Left renal pelvis (tissue), 4 donors: ENCODE measurements around the gene SYT4. TPM values are rescaled to one million over a fixed set of nuclear protein-coding genes. Genes with fewer than 3 reads are reported as not detected.
"Not testable (repeated sequence)": the region's sequence is repeated elsewhere in the genome, so short reads cannot be mapped to it uniquely, and the experiment has no call there.

Source experiments
- DNase-seq, 4 donors: peaks; one replicate each; pipeline ENCODE4 v3.0.0-alpha.2; 2013; ENCODE audit warnings: low read depth in 4 of 4, low spot score in 3 of 4
- polyA plus RNA-seq, 4 donors: library from polyadenylated mRNA; unstranded; fragments of 120-200 nt; gene quantifications; one replicate each; pipeline ENCODE4 v1.2.1, GENCODE V29; 2013; ENCODE audit not compliant: insufficient read length in 4 of 4

SYT4 gene, protein sequence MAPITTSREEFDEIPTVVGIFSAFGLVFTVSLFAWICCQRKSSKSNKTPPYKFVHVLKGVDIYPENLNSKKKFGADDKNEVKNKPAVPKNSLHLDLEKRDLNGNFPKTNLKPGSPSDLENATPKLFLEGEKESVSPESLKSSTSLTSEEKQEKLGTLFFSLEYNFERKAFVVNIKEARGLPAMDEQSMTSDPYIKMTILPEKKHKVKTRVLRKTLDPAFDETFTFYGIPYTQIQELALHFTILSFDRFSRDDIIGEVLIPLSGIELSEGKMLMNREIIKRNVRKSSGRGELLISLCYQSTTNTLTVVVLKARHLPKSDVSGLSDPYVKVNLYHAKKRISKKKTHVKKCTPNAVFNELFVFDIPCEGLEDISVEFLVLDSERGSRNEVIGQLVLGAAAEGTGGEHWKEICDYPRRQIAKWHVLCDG
- 1 to 10 TPM in 1 of 4 donors, under 1 TPM in 3; 0.18 to 1.0 (median 0.67) TPM for polyA plus RNA-seq

DNA sequence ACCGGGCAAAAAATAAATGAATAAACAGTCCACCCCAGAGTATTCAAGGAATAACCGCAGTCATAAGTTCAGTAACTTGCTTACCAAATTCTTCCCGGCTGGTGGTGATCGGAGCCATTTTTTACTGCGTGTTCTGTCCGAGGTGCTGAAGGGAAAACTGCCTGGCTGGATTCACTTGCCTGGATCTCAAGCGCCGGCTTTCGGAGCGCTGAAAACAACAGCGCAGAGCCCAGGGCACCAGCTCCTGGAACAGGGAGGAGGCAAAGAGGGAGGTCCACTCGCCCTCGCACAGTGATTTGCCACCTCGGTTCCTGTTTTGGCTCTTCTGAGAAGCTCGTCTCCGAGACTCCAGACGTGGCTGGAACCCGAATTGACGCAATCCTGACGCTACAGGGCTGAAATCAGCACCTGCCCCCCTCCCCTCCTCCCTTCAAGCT lies at the start of gene SYT4:
TSS of gene SYT4 (minus strand) at position 327 of the 437 bp plus-strand sequence. CDS start at position 118, 209 bp downstream.
- DNase-seq: peak; percentile 61 to 77 (median 65)

DNA sequence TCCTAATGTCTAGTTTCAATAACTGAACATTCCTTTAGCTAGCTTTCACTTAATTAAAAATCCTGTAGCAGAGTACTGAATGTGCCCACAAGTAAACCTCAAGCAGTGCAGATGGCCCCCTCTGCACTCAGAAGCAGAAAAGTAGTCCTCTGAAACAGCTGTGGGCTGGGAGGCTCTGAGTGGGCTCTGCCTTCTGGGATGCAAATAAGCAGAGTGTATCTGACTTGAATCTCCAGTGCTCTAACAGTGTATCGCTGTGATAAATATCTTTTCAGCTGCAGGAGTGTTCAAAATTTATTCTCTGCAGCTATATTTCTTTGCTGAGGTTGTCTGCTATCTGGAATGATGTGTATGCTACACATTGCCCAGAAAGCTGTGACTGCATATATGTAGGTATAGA lies 44.8 kb upstream of the SYT4 start:
- DNase-seq: no peak

DNA sequence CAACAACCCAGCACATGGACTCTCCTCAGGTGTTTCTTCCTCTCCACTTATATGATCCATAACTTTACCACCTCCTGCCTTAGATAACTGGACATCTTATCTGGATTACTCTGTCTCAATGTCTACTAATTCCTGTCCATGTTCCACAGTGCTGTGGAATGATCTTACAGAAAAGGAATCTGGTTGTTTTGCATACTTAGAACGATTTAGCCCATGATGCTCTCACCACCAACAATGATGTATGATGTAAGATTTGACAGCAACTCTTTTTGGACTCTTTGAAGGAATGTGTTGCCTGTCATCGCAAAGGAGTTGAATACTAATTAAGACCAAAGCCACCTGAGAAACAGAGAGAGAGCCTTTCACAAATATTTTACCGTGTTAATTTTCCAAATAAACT lies 37.7 kb upstream of the SYT4 start:
- DNase-seq: no peak

DNA sequence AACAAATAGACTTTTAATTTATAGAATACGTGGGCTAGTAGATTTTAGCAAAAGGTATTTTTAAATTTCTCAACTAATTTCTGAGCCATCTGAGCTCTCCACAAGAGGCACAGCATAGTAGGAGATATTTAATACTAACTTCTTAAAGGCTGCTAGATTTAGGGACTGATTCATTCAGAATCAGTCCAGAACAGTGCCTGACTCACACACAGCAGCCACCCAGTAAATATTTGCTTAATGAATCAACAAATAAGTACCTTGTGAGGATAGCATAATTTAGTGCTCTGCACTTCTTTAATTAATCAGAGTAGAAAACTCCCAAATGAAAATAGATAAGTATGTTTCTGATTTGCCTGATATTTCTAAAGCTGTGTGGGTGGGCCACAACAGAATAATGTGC lies 35.6 kb upstream of the SYT4 start:
- DNase-seq: no peak

DNA sequence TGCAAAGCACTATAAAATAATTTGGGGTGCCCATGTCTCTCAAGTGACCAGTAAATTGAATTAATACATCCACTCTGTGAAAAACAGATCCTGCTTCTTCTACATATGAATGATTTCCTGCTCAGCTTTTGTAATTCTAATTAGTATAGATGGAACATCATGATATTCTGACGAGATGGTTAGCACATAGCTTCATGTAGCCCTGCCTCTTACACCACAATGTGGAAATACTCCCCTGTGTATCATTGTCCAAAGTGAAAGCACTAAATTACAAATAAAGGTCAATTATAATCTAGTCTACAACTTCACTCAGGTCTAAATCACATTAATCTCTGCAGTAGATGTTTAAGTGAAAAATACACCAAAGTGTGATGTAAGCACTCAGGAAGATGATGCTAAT lies 32.9 kb upstream of the SYT4 start:
- DNase-seq: no peak

DNA sequence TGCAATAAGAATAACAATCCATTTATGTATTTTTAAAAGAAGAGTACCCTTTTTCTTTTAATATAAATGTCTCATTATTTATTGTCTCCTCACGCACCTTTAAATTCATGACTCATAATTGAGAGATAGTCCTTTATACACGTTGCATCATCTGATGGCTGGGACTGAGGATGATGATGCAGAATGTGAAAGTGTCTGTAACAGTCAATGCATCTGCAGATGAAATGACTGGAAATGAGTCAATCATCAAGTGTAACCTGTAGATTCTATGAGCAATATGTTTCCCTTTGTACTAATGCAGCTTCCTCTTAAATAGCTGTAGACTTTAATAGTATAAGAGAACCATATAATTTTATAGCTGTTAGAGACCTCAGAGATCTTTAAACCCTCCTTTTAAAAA lies 26.1 kb upstream of the SYT4 start:
- no peak for DNase-seq

DNA sequence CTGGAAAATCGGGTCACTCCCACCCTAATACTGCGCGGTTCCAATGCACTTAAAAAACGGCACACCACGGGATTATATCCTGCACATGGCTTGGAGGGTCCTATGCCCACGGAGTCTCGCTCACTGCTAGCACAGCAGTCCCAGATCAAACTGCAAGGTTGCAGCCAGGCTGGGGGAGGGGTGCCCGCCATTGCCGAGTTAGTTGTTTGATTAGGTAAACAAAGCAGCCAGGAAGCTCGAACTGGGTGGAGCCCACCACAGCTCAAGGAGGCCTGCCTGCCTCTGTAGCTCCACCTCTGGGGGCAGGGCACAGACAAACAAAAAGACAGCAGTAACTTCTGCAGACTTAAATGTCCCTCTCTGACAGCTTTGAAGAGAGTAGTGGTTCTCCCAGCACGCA lies 8.9 kb upstream of the SYT4 start:
- not testable (repeated sequence) for DNase-seq

DNA sequence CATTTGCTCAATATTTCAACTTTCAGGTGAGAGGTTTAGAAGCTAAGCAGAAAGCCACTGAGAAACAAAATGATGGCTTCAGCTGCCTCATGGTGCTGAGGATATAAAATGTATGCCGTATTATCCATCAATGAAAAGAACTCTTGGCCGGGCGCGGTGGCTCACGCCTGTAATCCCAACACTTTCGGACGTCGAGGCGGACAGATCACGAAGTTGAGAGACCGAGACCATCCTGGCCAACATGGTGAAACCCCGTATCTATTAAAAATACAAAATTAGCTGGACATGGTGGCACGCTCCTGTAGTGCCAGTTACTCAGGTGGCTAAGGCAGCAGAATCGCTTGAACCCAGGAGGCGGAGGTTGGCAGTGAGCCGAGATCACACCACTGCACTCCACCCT lies 6.0 kb upstream of the SYT4 start:
- DNase-seq: no peak

DNA sequence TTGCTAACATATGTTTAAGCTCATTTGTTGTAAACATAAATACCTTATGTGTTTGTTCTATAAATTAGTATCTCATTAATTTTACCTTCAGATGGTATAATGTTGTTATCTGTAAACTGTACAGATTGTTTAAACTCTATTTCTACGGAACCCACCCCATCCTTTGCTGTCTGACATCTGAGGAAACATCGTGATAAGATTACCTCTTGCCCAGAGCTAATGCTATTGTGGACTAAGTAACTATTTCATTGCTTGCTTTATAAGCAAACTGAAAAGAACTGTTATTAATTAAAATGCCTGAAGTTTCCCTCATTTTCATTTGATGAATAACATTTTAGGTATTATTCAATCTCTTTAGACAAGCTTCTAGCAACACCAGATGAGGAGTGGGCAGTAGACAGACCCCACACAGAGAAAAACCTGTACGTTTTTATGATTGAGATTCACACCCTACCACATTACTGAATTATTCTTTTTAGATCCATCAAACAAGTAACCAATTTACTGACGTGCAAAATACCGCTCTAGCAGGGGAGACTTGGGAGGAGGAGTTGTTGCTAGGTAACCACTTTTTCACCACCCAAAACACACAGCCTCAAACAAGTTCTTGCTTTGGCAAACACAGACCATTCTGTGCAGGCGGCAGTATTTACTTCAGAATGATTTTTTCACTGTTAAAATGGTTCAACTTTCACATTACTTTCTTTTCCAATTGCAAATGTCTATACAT lies 1.9 kb upstream of the SYT4 start:
- DNase-seq: peak in 2 of 4 donors; percentile 18 to 19

DNA sequence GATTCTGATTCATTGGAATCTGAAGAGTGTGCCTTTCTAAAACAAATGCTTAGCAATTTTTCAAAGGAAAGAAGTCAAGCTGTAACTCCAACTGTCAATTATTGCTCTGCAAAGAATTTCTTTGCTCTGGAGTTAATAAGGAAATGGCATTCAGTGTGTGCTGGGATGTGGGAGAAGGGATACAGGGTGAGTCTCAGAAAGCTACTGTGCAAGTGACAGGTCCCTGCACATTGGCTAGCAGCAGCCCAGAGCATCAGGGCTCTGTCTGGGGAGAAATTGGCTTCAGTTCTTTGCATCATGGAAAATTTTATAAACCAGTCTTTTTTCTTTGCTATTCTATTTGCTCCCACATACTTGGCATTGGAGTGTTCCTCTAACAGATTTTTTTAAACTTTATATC lies 1.1 kb upstream of the SYT4 start:
- no peak for DNase-seq

DNA sequence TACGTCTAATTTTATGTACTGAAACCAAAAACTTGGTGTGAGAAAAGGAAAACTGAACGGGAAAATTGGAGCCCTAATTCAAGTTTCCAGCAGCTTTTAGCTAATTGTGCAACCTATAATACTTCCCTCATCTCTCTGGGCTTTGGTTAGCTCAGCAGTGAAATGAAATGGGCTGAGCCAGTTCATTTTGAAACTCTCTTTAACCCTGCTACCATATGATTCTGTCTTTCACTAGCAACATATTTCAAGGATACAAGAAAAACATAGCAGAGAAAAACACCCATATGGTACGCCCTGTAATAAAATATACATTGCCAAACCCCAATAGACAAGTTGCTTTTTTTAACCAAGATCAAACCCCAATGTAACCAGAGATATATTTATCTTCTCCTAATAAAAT lies 799 bp downstream of the SYT4 start:
- no peak for DNase-seq

DNA sequence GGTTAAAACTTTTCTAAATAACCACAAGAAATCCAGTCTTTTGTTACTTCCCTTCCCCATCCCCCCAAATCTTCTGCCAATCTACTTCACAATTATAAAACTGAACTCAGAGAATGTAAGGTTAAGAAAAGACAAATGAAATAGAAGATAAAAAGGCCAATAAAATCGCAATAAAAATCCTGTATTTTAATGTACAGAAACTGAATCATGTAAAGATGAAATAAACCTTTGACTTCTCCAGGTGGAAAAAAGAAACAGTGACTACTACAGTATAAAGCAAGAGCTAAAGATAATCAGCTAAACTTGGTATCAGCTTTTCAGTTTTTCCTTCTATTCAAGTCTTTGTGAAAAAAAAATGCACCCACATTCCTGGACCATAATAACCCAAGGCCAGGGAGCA lies 1.7 kb downstream of the SYT4 start:
- DNase-seq: no peak

DNA sequence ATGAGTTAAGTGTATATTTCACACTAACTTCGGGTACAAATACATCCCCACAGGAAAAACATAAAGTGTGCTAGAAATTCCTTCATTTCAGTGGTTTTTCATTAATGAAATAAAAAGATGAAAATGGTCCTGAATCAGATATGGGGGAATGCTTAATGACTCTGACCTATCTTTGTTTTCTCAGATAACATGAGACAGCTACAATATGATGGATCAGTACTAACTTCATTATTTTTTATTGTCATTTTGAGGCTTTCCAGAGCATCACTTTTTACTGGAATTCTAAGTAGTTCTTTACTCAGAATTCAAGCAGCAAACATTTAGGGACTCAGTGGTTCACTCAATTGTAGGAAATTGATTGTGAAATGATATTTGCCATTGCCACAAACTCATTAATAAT lies 2.8 kb downstream of the SYT4 start:
- no peak for DNase-seq

DNA sequence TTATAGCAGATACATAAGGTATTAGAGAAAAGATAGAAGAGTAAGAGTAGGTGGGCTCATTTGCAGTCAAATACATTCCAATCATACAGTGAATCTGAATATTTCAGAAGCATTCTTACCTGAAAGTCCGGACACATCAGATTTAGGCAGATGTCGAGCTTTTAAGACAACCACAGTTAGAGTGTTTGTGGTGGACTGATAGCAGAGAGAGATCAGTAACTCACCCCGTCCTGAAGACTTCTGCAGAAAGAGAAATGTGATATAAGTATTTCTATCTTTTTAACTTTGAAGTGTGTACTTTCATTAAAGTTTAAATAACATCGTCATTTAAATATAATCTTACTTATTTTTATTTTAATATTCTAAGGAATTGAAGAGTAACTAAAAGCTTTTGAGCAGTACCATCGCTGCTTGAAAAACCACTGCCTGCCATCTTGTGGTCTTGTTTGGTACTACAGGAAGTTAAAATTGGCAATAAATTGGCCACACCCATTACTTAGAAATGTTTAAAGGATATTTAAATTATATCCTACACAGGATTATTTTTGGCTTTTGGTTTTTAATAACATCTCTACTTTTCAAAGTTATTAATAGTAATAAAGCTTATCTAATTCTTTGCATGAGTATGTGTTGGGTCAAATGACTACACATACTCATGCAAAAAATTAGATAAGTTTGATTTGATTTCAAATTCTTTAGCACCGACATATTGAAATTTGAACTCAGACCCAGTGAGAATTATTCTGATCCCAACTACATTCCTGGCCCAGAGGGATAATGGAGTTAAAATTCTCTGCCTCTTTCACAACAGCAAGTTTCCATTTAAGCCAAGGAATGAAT lies 5.5 kb downstream of the SYT4 start:
- DNase-seq: peak in 2 of 4 donors; percentile 8 to 9

DNA sequence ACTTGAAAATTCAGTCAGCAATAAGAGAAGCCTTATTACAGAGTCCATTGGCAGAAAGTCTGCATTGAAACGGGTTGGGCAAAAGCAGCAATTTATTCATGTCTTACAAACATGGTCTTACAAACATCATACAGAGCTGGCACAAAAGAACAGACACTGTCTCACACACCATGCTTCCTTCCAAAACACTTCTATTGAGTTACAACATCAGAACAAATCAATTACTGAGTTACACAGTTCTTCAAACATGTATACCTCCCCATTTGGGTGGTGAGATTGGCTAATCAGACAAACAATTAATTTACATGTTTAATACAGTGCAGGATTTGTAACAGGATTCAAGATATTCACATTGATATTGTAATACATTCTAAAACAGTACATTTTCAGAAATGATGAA lies 9.5 kb downstream of the SYT4 start:
- no peak for DNase-seq

DNA sequence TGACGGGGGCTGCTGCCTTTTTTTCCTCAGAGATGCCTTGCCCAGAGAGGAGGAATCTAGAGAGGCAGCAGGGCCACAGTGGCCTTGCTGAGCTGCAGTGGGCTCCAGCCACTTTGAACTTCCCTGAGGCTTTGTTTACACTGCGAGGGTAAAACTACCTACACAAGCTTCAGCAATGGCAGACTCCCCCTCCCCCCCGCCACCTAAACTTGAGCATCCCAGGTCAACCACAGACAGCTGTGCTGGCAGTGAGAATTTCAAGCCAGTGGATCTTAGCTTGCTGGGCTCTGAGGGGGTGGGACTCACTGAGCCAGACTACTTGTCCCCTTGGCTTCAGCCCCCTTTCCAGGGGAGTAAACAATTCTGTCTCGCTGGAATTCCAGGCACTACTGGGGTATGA lies 11.8 kb downstream of the SYT4 start:
- no peak for DNase-seq

DNA sequence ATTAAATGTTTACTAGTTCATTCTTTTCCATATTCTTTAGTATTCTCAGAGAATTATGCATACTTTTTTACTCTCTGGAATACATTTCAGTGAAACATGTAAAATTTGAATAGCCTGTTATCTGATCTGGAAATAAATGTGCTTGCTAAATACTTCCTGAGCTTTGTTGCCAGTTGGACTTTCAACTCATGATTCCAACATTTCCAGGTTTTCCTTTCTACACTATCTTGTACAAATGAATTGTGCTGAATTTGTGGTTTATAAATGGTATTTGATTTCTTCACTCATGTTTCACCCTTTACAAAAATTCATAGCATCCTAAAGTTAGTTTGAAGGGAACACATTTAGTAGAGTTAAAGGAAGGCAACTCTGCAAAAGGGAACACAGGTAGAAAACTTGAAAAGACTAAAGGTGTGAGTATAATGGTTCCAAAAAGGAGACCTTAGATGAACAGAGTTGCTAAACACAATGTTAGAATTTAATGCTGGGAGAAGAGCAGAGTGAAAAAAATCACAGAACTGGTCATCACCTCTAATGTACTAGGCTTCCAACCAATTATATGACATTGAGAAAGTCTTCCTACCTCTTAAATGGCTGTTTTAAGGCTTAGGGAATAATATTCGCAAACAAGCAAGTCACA lies 28.6 kb downstream of the SYT4 start:
- no peak for DNase-seq

DNA sequence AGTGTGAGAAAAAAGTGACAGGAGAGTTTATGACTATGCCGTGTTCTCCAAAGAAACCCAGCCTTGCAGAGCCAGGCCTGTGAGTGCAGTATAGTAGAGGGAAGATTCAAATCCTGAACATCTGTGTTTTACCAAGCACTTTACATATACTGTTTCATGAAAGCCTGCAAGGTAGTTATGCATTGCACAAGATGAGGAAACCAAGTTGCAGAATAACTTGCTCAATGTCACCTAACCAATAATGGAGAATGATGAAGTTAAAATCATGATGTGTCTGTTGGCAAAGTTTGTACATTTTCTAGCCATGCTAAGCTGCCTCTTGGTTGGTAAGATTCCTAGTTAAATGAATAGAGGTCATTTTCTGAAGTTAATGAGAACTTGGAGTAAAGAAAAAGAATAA lies 29.3 kb downstream of the SYT4 start:
- DNase-seq: no peak

DNA sequence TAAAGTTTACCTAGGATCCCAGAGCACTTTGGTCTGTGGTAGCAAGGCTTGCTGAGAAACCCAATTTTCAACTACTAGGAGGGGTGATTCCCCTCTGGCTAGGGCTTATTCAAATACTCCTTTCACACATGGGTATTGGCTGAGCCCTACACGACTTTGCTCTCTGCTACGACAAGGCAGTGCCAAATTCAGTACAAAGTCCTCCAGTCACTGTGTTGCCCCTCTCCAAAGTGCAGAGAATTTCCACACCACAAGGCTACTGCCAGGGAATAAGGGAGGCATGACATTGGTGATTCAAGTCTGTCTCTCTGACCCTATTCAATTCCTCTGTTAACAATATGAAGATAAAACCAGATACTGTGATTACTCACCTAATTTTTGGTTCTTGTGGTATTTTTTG lies 38.9 kb downstream of the SYT4 start:
- DNase-seq: no peak

DNA sequence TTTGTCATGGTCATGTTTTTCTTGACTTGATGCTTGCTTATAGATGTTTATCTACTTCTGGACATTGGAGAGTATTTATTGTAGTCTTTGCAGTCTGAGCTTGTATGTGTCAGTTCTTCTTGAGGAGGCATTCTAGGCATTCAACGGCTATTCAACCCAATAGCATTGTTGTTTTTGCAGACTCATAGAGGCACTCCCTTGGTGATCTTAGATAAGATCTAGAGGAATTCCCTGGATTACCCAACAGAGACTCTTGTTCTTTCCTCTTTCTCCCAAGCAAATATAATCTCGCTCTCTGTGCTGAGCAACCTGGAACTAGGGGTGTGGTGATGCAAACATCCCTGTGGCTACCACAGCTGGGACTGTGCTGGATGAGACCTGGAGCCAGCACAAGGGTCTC lies 40.4 kb downstream of the SYT4 start:
- DNase-seq: no peak

DNA sequence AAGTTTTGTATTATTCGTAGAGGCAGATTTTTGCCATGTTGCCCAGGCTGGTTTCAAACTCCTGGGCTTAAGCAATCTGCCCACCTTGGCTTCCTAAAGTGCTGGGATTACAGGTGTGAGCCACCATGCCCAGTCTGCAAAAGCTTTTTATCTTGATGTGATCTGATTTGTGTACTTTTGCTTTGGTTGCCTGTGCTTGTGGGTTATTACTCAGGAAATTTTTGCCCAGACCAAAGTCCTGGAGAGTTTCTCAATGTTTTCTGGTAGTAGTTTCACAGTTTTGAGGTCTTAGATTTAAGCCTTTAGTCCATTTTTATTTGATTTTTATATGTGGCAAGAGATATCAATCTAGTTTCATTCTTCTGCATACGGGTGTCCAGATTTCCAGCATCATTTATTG lies 42.4 kb downstream of the SYT4 start:
- no peak for DNase-seq
